T-helper 1 cell treated with Interleukin-12 subunit alpha and Interleukin-12 subunit beta and Interleukin-4 antibody, amounts not matched to agents 30 μg/mL and 1 μg/mL, for 36 hours (primary cell): ENCODE data around the gene FAM200A.
"Not testable (repeated sequence)": the region's sequence is repeated elsewhere in the genome, so short reads cannot be mapped to it uniquely, and the experiment has no call there.

Experiments
- H3K27ac Mint-ChIP-seq: one replicate; pipeline ENCODE4 v1.8.0; 2021; ENCODE audit warnings: mild to moderate bottlenecking, mixed read lengths
- H3K27me3 Mint-ChIP-seq: one replicate; pipeline ENCODE4 v1.8.0; 2021; ENCODE audit warnings: low read depth, mixed read lengths
- H3K36me3 Mint-ChIP-seq: one replicate; pipeline ENCODE4 v1.8.0; 2021; ENCODE audit warnings: low read depth, mixed read lengths
- H3K4me1 Mint-ChIP-seq: one replicate; pipeline ENCODE4 v1.8.0; 2021; ENCODE audit warnings: low read depth, mixed read lengths
- H3K4me3 Mint-ChIP-seq: one replicate; pipeline ENCODE4 v1.8.0; 2021; ENCODE audit warnings: mild to moderate bottlenecking, moderate library complexity, mixed read lengths
- H3K9me3 Mint-ChIP-seq: one replicate; pipeline ENCODE4 v1.8.0; 2021; ENCODE audit warnings: mixed read lengths

The FAM200A gene

DNA sequence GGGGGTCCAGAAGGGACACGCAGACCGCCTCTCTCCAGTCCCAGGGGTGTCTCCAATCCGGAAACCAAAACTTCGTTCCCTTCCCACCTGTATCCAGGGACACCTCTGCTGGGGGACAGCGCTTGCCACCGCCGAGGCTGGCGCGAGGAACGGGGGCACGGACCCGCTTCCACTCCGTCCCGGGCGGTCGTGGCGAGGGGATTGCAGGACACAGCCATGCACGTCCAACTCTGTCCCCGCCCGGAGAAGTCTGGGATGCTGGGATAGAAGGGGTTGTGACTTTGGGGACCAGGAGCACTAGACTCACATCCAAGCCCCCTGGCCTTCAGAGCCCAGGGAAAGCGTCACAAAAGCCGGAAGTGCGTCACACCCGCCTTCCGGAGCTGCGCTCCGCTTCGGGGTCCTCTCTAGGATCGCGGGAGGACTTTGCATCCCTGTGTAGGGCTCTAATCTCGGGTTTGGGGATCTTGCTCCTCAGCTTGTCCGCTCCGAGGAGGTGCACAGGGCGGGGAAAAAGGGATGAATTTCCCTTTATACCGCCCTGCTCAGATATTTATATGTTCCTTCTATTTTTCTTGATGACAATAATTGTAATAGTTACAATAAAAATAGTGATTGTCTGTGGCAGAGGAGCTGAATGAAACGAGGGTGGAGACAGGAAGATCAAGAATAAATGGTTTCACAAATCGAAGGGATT is at the start of gene FAM200A:
Gene FAM200A (minus strand): TSS at position 348 of the 697 bp plus-strand sequence. CDS start 3,707 bp downstream, outside the sequence.
- Mint-ChIP-seq H3K27ac (peak within 1 kb of the TSS; percentile 95), H3K4me1 (peaks cover 29% of the 10 kb centered on the region), H3K9me3 (peaks cover 23% of the 10 kb centered on the region), H3K4me3 (peak within 1 kb of the TSS; percentile 91), H3K36me3 (peaks cover 28% of the 10 kb centered on the region), H3K27me3 (no peaks in the 10 kb centered on the region)

DNA sequence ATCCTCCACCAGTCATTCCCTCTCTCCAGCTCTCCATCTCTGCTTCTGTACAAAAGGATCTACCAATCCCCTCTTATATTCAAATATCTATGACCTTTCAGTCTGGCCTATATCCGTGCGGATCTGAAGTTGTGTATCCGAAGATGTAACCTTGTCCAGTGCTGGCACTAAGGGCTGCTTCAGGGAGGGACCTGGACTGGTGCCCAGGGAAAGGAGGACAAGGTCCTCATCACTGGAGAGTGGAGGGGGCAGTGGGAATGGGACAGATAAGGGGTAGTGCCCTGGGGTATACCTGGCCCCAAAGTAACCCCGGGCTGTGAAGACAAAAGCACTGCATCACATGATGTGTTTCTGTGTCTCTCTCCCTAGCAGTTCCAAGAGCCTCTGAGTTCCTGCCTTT is 47.9 kb upstream of the FAM200A start:
- Mint-ChIP-seq H3K27ac (peak overlapping the region; percentile 13), H3K9me3 (no peaks in the 10 kb centered on the region), H3K27me3 (no peaks in the 10 kb centered on the region), H3K4me3 (no peak overlapping the region), H3K36me3 (no peaks in the 10 kb centered on the region), H3K4me1 (peaks cover 2% of the 10 kb centered on the region)

DNA sequence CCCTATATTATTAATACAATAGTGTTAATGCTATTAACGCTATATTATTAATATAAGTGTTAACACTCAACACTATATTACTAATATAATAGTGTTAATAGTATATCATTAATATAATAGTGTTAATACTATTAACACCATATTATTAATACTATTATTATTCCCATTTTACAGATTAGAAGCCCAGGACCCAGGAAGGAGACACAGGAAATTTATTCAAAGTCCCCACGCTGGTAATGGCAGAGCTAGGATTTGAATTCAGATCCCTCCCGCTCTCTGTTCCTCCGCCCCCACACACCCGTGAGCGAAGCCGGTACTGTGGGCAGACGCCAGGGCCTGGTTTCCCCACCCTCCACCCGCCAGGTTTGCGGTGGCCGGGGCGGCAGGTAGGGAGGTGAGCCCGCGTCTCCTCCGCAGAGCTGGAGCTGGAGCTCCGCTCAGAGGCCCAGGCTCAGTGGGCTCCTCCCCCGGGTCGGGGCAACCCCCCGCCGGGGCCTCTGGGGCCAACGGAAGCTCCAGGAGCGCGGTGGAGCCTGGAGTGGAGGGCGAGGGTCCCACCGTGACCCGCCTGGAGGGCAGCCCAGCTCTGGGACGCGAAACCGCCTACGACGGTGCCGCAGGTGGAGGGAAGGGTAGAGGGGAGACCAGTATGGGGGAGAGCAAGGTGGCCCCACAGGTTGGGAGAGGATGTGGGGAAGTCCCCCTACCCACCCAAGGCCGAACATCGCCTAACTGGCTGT is 46.0 kb upstream of the FAM200A start, which contains the start of gene TMEM225B:
Gene TMEM225B (plus strand): TSS at position 506 of the 740 bp plus-strand sequence. CDS start 6,122 bp downstream, outside the sequence.
- Mint-ChIP-seq H3K36me3 (no peaks in the 10 kb centered on the region), H3K27ac (no peak within 1 kb of the TSS), H3K9me3 (no peaks in the 10 kb centered on the region), H3K27me3 (no peaks in the 10 kb centered on the region), H3K4me1 (peaks cover 2% of the 10 kb centered on the region), H3K4me3 (no peak within 1 kb of the TSS)

DNA sequence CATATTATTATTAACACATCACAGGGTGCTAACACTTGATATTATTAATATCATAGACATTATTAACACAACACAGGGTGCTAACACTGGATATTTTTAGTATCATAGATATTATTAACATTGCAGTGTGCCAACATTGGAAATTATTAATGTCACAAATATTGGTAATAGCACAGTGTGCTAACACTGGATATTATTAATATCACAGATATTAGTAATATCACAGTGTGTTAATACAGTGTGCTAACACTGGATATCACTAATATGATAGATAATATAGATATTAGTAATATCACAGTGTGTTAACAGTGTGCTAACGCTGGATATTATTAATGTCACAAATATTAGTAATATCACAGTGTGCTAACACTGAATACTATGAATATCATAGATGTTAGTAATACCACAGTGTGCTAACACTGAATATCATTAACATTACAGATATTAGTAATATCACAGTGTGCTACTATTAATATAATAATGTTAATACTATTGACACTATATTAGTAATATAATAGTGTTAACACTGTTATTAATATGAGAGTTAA is 44.6 kb upstream of the FAM200A start:
- H3K36me3 Mint-ChIP-seq: no peaks in the 10 kb centered on the region
- no peaks in the 10 kb centered on the region for H3K4me1 Mint-ChIP-seq
- no peak overlapping the region for H3K4me3 Mint-ChIP-seq
- H3K9me3 Mint-ChIP-seq: no peaks in the 10 kb centered on the region
- no peak overlapping the region for H3K27ac Mint-ChIP-seq
- no peaks in the 10 kb centered on the region for H3K27me3 Mint-ChIP-seq

DNA sequence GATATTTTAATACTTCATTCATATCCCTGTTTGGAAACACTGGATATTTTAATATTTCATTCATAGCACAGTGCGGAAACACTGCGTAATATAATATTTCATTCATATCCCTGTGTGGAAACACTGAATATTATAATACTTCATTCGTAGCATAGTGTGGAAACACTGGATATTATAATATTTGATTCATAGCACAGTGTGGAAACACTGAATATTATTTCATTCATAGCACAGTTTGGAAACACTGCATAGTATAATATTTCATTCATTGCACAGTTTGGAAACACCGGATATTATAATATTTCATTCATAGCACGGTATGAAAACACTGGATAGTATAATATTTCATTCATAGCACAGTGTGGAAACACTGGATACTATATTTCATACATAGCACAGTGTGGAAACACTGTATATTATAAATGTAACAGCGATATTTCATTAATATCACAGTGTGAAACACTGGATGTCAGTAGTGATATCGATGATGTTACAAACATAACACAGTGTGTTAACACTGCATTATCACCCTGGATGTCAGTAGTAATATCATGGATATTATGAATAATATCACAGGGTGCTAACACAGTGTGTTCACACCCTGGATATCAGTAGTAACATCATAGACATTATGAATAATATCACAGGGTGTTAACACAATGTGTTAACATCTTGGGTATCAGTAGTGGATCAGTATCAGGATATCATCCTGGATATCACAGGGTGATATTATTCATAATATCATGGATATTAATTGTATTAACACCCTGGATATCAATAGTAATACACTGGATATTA is 43.2 kb upstream of the FAM200A start:
- H3K4me3 Mint-ChIP-seq: no peak overlapping the region
- H3K9me3 Mint-ChIP-seq: no peaks in the 10 kb centered on the region
- H3K27me3 Mint-ChIP-seq: no peaks in the 10 kb centered on the region
- H3K36me3 Mint-ChIP-seq: no peaks in the 10 kb centered on the region
- H3K27ac Mint-ChIP-seq: no peak overlapping the region
- H3K4me1 Mint-ChIP-seq: no peaks in the 10 kb centered on the region

DNA sequence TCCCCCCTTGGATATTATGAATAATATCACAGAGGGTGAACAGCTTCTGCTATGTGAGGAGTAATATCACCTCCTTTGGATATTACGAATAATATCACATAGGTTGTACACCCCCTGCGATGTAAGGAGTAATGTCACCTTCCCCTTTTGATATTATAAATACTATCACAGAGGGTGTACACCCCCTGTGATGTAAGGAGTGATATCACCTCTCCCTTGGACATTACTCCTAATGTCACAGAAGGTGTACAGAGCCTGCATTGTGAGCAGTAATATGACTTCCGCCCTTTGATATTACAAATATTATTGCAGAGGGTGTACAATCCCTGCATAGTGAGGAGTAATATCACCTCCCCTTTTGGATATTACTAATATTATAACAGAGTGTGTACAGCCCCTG is 37.0 kb upstream of the FAM200A start:
- H3K4me1 Mint-ChIP-seq: no peaks in the 10 kb centered on the region
- H3K36me3 Mint-ChIP-seq: no peaks in the 10 kb centered on the region
- no peaks in the 10 kb centered on the region for H3K9me3 Mint-ChIP-seq
- H3K4me3 Mint-ChIP-seq: no peak overlapping the region
- no peak overlapping the region for H3K27ac Mint-ChIP-seq
- H3K27me3 Mint-ChIP-seq: no peaks in the 10 kb centered on the region

DNA sequence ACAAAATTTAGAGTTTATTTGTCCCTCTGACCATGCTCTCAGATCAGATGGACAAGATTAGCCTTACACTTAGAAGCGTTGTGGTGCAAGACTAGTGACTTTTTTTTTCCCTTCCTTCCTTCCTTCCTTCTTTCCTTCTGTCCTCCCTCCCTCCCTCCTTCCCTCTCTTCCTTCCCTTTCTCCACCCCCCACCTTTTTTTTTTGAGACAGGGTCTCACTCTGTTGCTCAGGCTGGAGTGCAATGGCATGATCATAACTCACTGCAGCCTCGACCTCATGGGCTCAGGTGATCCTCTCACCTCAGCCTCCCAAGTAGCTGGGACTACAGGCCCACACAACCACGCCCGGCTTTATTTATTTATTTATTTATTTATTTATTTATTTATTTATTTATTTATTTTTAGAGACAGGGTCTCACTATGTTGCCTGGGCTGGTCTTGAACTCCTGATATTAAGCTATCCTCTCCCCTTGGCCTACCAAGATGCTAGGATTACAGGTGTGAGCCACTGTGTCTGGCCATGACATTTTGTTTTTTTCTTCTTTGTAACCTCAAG is 28.9 kb upstream of the FAM200A start:
- H3K9me3 Mint-ChIP-seq, H3K27ac Mint-ChIP-seq, H3K36me3 Mint-ChIP-seq, H3K27me3 Mint-ChIP-seq: not testable (repeated sequence)
- Mint-ChIP-seq H3K4me3 (peak overlapping the region; percentile 82), H3K4me1 (peaks cover 12% of the 10 kb centered on the region)

DNA sequence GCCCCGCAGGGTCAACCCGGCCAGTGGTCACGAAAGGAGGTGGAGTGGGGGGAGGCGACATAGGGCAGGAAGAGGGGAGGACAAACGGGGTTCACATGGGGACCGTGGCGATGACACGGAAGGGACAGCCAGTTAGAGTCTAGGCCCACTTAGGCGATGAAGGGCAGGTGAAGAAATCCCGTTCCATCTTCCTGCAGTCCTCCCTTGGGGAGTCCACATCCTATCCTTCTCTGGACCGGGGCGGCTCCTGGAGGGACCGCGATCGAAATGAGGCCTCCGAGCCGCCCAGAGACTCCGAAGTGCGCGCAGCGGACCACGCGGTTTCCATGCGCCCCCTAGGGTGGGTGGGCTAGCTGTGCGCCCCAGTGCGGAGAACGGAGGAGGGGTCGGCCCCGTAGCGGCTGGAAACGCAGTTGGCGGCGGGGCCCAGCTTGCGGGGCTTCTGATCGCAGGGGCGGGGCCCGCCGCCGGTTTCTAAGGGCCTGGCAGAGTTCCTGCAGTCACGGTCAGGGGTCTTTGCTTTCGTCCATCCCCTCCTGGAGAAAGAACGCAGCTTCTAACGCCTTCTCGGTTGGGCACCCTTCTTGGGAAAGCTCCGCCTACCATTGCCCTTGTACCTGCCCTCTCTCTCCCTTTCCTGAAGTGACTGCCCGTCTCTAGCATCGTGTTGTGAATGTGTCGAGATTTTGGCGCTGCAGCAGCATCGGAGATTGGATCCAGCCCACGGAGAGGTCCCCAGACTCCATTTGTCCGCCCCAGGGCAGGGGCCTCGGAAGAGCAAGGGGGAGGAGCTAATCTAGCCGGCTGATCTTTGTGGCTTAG is 28.3 kb upstream of the FAM200A start:
- H3K4me1 Mint-ChIP-seq: peaks cover 12% of the 10 kb centered on the region
- H3K27me3 Mint-ChIP-seq: no peaks in the 10 kb centered on the region
- H3K36me3 Mint-ChIP-seq: no peaks in the 10 kb centered on the region
- H3K9me3 Mint-ChIP-seq: no peaks in the 10 kb centered on the region
- H3K4me3 Mint-ChIP-seq: peak overlapping the region; percentile 82
- H3K27ac Mint-ChIP-seq: no peak overlapping the region

DNA sequence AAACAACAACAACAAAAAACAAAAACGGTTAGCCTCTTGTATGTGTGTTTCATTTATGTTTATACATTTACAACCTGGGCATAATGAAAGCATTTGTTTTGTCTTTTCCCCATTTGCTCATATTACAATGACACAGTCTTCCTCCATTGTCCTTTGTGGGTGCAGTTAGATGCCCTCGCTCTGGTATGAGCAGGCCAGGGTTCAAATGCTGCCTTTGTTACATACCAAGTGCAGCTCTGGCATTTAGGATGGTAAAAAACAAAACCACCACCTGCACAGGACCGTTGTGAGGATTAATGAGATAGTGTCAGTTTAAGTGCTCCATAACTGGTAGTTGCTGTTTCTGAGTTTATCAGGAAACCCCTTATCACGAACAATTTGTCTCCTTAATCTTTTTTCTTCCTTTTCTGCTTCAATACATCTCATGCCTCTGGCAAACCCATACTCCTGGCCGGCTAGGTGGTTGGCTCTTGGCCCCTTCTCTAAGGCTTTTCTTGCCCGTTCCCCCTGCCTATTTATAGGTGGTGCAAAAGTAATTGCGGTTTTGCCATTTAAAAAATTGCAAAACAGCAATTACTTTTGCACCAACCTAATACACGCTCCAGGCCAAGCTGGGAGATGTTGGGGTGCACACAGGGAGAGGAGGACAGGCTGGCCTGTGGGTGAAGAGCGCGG is 27.5 kb upstream of the FAM200A start:
- H3K27me3 Mint-ChIP-seq: no peaks in the 10 kb centered on the region
- no peak overlapping the region for H3K27ac Mint-ChIP-seq
- no peaks in the 10 kb centered on the region for H3K36me3 Mint-ChIP-seq
- peak overlapping the region; percentile 50 for H3K4me3 Mint-ChIP-seq
- H3K4me1 Mint-ChIP-seq: peaks cover 12% of the 10 kb centered on the region
- H3K9me3 Mint-ChIP-seq: no peaks in the 10 kb centered on the region

DNA sequence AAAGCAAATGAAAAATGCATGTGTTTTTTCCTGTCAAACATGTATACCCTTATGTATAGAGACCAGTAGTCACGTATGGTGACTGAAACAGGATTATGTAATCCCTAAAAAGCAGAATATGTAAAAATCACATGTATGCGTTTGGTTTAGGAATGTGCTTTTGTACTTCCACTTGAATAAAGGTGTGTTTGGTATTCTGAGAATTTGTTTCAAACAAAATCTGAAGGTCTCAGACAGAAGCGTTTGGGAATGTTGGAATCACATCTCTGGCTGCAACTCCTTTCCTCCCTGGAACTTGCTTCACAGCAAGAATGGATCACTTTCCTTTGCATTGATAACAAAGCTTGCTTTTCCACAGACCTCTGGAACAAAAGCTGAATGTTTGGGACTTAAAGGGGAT is 24.3 kb upstream of the FAM200A start:
- Mint-ChIP-seq H3K27me3 (no peaks in the 10 kb centered on the region), H3K27ac (no peak overlapping the region), H3K4me1 (peaks cover 11% of the 10 kb centered on the region), H3K9me3 (no peaks in the 10 kb centered on the region), H3K36me3 (peaks cover 22% of the 10 kb centered on the region), H3K4me3 (no peak overlapping the region)

DNA sequence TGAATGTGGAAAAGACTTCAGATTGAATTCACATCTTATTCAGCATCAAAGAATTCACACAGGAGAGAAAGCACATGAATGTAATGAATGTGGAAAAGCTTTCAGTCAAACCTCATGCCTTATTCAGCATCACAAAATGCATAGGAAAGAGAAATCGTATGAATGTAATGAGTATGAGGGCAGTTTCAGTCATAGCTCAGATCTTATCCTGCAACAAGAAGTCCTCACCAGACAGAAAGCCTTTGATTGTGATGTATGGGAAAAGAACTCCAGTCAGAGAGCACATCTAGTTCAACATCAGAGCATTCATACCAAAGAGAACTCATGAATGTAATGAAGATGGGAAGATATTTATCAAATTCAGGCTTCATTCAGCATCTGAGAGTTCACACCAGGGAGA is 21.3 kb upstream of the FAM200A start:
- H3K27me3 Mint-ChIP-seq: no peaks in the 10 kb centered on the region
- H3K9me3 Mint-ChIP-seq: no peaks in the 10 kb centered on the region
- H3K4me3 Mint-ChIP-seq: no peak overlapping the region
- no peak overlapping the region for H3K27ac Mint-ChIP-seq
- no peaks in the 10 kb centered on the region for H3K4me1 Mint-ChIP-seq
- peaks cover 37% of the 10 kb centered on the region for H3K36me3 Mint-ChIP-seq

DNA sequence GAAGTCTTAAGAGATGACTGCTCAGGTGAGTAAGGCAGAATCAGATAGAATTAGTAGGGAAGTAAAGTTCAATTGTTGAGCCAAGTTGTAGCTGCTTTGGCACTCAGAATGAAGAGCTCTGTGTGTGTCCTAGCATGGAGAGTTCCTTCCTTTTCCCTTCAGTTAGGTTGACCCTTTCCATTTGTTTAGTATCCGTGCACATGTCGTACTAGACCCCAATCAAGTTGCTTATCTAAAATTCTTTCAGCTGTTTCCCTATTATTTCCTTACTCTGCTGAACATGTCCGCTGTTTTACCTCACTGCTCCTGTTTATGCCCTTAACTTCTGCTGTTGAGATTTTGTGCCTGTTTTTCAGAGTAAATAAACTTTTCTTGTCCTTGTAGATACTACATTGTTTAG is 19.9 kb upstream of the FAM200A start:
- Mint-ChIP-seq H3K9me3 (no peaks in the 10 kb centered on the region), H3K4me3 (no peak overlapping the region), H3K27me3 (no peaks in the 10 kb centered on the region), H3K36me3 (peaks cover 37% of the 10 kb centered on the region), H3K27ac (no peak overlapping the region), H3K4me1 (no peaks in the 10 kb centered on the region)

DNA sequence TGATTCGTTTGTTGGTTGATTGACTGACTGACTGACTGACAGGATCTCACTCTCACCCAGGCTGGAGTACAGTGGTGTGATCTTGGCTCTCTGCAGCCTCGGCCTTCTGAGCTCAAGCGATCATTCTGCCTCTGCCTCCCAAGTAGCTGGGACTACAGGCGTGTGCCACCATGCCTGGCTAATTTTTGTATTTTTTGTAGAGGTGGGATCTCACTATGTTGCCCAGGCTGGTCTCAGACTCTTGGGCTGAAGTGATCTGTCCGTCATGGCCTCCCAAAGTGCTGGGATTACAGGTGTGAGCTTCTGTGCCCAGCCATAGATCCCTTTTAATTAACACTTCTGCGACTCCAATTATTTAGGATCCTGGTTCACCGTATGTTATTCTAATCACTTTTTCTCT is 16.9 kb upstream of the FAM200A start:
- not testable (repeated sequence) for H3K27me3 Mint-ChIP-seq, H3K4me3 Mint-ChIP-seq, H3K4me1 Mint-ChIP-seq, H3K27ac Mint-ChIP-seq, H3K9me3 Mint-ChIP-seq
- H3K36me3 Mint-ChIP-seq: peaks cover 56% of the 10 kb centered on the region
